Caco-2 (cell line): ENCODE data around the gene USP25. TPM values are rescaled to one million over a fixed set of nuclear protein-coding genes. Genes with fewer than 3 reads are reported as not detected.
A peak's percentile ranks its signal among the peaks of the same experiment; 100 is the strongest.

Experiments
- BruUV-seq: library from RNA; stranded (reverse); fragments of 400-500 nt; replicated peaks from 2 replicates; lab custom pipeline; 2021; lab: Mats Ljungman, UMichigan
- CTCF ChIA-PET: fragments of 300-600 bp; sonication (Branson Sonifier 250); formaldehyde crosslinking; loops from one replicate; lab custom pipeline; 2022; ENCODE audit warnings: antibody characterized with exemption; lab: Charles Lee
- POLR2A ChIA-PET: fragments of 300-600 bp; sonication (Branson Sonifier 250); formaldehyde crosslinking; loops from one replicate; lab custom pipeline; 2022; ENCODE audit warnings: antibody characterized with exemption; lab: Charles Lee
- DNase-seq, 2 experiments: peaks; one replicate each; pipeline versions ENCODE4 v3.0.0 to v3.0.0-alpha.2; 2020 to 2022
- H3K27me3 ChIP-seq: replicated peaks from 2 replicates; pipeline ENCODE4 v1.6.0; 2011; ENCODE audit warnings: low read length; ENCODE audit not compliant: control insufficient read depth, insufficient read depth
- H3K36me3 ChIP-seq: 2 replicates; pipeline ENCODE4 v1.5.1; 2011; ENCODE audit warnings: low read length; ENCODE audit not compliant: control insufficient read depth, insufficient read depth
- H3K4me1 ChIP-seq: fragments of 250-450 bp; sonication (Bioruptor Pico); 2 replicates; pipeline ENCODE4 v1.5.1; 2020; ENCODE audit warnings: mild to moderate bottlenecking
- H3K4me3 ChIP-seq: 2 replicates; pipeline ENCODE4 v1.5.1; 2011; ENCODE audit warnings: low read depth, mild to moderate bottlenecking, control low read depth, low read length
- H3K9me3 ChIP-seq: fragments of 250-450 bp; sonication (Bioruptor Pico); 2 replicates; pipeline ENCODE4 v1.5.1; 2020; ENCODE audit warnings: mild to moderate bottlenecking, moderate library complexity
- H3K27ac Mint-ChIP-seq: one replicate; pipeline ENCODE4 v1.8.0; 2022; ENCODE audit warnings: mixed read lengths; ENCODE audit not compliant: unreplicated experiment
- H3K27me3 Mint-ChIP-seq: one replicate; pipeline ENCODE4 v1.8.0; 2022; ENCODE audit warnings: mixed read lengths; ENCODE audit not compliant: insufficient read depth, unreplicated experiment
- H3K36me3 Mint-ChIP-seq: one replicate; pipeline ENCODE4 v1.8.0; 2022; ENCODE audit warnings: mild to moderate bottlenecking, mixed read lengths; ENCODE audit not compliant: insufficient read depth, unreplicated experiment
- H3K4me1 Mint-ChIP-seq: one replicate; pipeline ENCODE4 v1.8.0; 2022; ENCODE audit warnings: low read depth, mixed read lengths; ENCODE audit not compliant: unreplicated experiment
- H3K4me3 Mint-ChIP-seq: one replicate; pipeline ENCODE4 v1.8.0; 2022; ENCODE audit warnings: mild to moderate bottlenecking, moderate library complexity, mixed read lengths; ENCODE audit not compliant: unreplicated experiment
- H3K9me3 Mint-ChIP-seq: one replicate; pipeline ENCODE4 v1.8.0; 2022; ENCODE audit warnings: mixed read lengths; ENCODE audit not compliant: unreplicated experiment
- CTCF ChIP-seq, 2 experiments: fragments of 200-600 bp in 1 of 2; IDR thresholded peaks; 1 replicate in 1 of 2; 2 replicates in 1 of 2; pipeline versions ENCODE4 v1.5.1 to v1.8.0; 2011 to 2022; ENCODE audit warnings: antibody characterized with exemption in 1 of 2, control low read depth in 1 of 2, inconsistent platforms in 1 of 2, low read depth in 1 of 2, low read length in 1 of 2, mild to moderate bottlenecking in 1 of 2, moderate library complexity in 1 of 2; ENCODE audit not compliant: insufficient read depth in 1 of 2, severe bottlenecking in 1 of 2, unreplicated experiment in 1 of 2
- intact Hi-C: fragments of 100-400 bp; cut with micrococcal nuclease; formaldehyde crosslinking; loops from one replicate; pipeline ENCODE4 v1.10.0; 2022; ENCODE audit not compliant: unreplicated experiment
- total RNA-seq: library from RNA; stranded (reverse); gene quantifications from 2 replicates; pipeline ENCODE4 v1.2.3, GENCODE V29; 2022

Gene USP25
- total RNA-seq, 1 experiment from 2014 or later, result 44.3 TPM

- Histone ChIP-seq H3K4me1 (peaks cover 3% of the 10 kb centered on the region; the same call in 1 of the 2 replicates), H3K9me3 (no peaks in the 10 kb centered on the region), H3K27me3 (no peaks in the 10 kb centered on the region), H3K4me3 (no peak overlapping the region), H3K36me3 (no peaks in the 10 kb centered on the region)
- ChIA-PET POLR2A (no interaction called here), CTCF (no interaction called here)
- Mint-ChIP-seq H3K36me3 (peaks cover 20% of the 10 kb centered on the region), H3K4me1 (peaks cover 19% of the 10 kb centered on the region), H3K27me3 (no peaks in the 10 kb centered on the region), H3K4me3 (no peak overlapping the region), H3K9me3 (no peaks in the 10 kb centered on the region), H3K27ac (peak overlapping the region; percentile 56)
- BruUV-seq, result no TSS peak
- TF ChIP-seq CTCF (IDR thresholded peaks at IDR 0.05; ENCODE audit: insufficient read depth in 1 of 2, low read depth in 1 of 2, low read length in 1 of 2, severe bottlenecking in 1 of 2, unreplicated experiment in 1 of 2), result no peak
- intact Hi-C loops, result no loop called here
- DNase-seq, result no peak
Observed at GRCh38 chr21:15766952-15767603, 37.3 kb downstream of the USP25 start.

- Mint-ChIP-seq H3K4me3 (no peak overlapping the region), H3K4me1 (peaks cover 19% of the 10 kb centered on the region), H3K27ac (no peak overlapping the region), H3K27me3 (no peaks in the 10 kb centered on the region), H3K36me3 (peaks cover 20% of the 10 kb centered on the region), H3K9me3 (no peaks in the 10 kb centered on the region)
- Histone ChIP-seq H3K4me3 (no peak overlapping the region), H3K36me3 (no peaks in the 10 kb centered on the region), H3K9me3 (no peaks in the 10 kb centered on the region), H3K4me1 (peaks cover 3% of the 10 kb centered on the region; the same call in 1 of the 2 replicates), H3K27me3 (no peaks in the 10 kb centered on the region)
- ChIA-PET POLR2A (no interaction called here), CTCF (no interaction called here)
- DNase-seq, result no peak
- intact Hi-C loops, result no loop called here
- no TSS peak for BruUV-seq
- TF ChIP-seq CTCF (IDR thresholded peaks at IDR 0.05; ENCODE audit: insufficient read depth in 1 of 2, low read depth in 1 of 2, low read length in 1 of 2, severe bottlenecking in 1 of 2, unreplicated experiment in 1 of 2), result no peak
Observed at GRCh38 chr21:15768045-15768601, 38.3 kb downstream of the USP25 start.

- Mint-ChIP-seq H3K4me1 (peaks cover 19% of the 10 kb centered on the region), H3K9me3 (no peaks in the 10 kb centered on the region), H3K36me3 (peaks cover 20% of the 10 kb centered on the region), H3K4me3 (no peak overlapping the region), H3K27me3 (no peaks in the 10 kb centered on the region), H3K27ac (no peak overlapping the region)
- TF ChIP-seq CTCF (IDR thresholded peaks at IDR 0.05; ENCODE audit: insufficient read depth in 1 of 2, low read depth in 1 of 2, low read length in 1 of 2, severe bottlenecking in 1 of 2, unreplicated experiment in 1 of 2), result no peak
- DNase-seq, result no peak
- Histone ChIP-seq H3K9me3 (no peaks in the 10 kb centered on the region), H3K36me3 (no peaks in the 10 kb centered on the region), H3K27me3 (no peaks in the 10 kb centered on the region), H3K4me1 (peaks cover 3% of the 10 kb centered on the region; the same call in 1 of the 2 replicates), H3K4me3 (no peak overlapping the region)
- intact Hi-C loops, result no loop called here
- ChIA-PET CTCF (no interaction called here), POLR2A (no interaction called here)
- no TSS peak for BruUV-seq
Observed at GRCh38 chr21:15768853-15769252, 39.1 kb downstream of the USP25 start.
